Limb (tissue), 2 donors: ENCODE results near the gene HABP2.
A peak's percentile ranks its signal among the peaks of the same experiment; 100 is the strongest.

Experiments used
- DNase-seq, 2 donors: peaks; one replicate each; pipeline ENCODE4 v3.0.0-alpha.2; 2016; ENCODE audit errors: extremely low spot score in 2 of 2

The HABP2 gene

GRCh38 chr10:113557424-113557862 lies 4.6 kb downstream of the HABP2 start:
- DNase-seq = peak; percentile 47 to 60

GRCh38 chr10:113557903-113558321 lies 5.1 kb downstream of the HABP2 start:
- peak in 1 of 2 donors; percentile 34 for DNase-seq

GRCh38 chr10:113560071-113560470 lies 7.2 kb downstream of the HABP2 start:
- no peak for DNase-seq

GRCh38 chr10:113561214-113561613 lies 8.4 kb downstream of the HABP2 start:
- no peak for DNase-seq

GRCh38 chr10:113562069-113562468 lies 9.2 kb downstream of the HABP2 start:
- no peak for DNase-seq

GRCh38 chr10:113562704-113563103 lies 9.9 kb downstream of the HABP2 start:
- no peak for DNase-seq

- peak; percentile 86 for DNase-seq
These were observed 10.6 kb downstream of the HABP2 start for GRCh38 chr10:113563306-113564088.

- DNase-seq = no peak
These were observed 12.5 kb downstream of the HABP2 start for GRCh38 chr10:113565364-113565763.

- DNase-seq = no peak
These were observed 14.0 kb downstream of the HABP2 start for GRCh38 chr10:113566888-113567287.

GRCh38 chr10:113569576-113569975 lies 16.7 kb downstream of the HABP2 start:
- DNase-seq = peak; percentile 64 to 69

- no peak for DNase-seq
These were observed 19.9 kb downstream of the HABP2 start for GRCh38 chr10:113572520-113573290.

GRCh38 chr10:113573368-113573767 lies 20.5 kb downstream of the HABP2 start:
- DNase-seq = no peak

- peak; percentile 34 to 64 for DNase-seq
These were observed 24.0 kb downstream of the HABP2 start for GRCh38 chr10:113576852-113577251.

GRCh38 chr10:113578773-113579172 lies 25.9 kb downstream of the HABP2 start:
- no peak for DNase-seq

GRCh38 chr10:113581092-113581491 lies 28.2 kb downstream of the HABP2 start:
- no peak for DNase-seq

GRCh38 chr10:113583571-113583970 lies 30.7 kb downstream of the HABP2 start:
- peak in 1 of 2 donors; percentile 2 for DNase-seq

- DNase-seq = no peak
These were observed 33.1 kb downstream of the HABP2 start for GRCh38 chr10:113585949-113586348.

GRCh38 chr10:113589201-113589770 lies 36.4 kb downstream of the HABP2 start:
- DNase-seq = no peak

GRCh38 chr10:113590581-113590980 lies 37.7 kb downstream of the HABP2 start:
- DNase-seq = no peak

GRCh38 chr10:113592380-113592779 lies 39.5 kb downstream of the HABP2 start:
- DNase-seq = no peak

GRCh38 chr10:113594652-113595051 lies 41.8 kb downstream of the HABP2 start:
- DNase-seq = no peak

- no peak for DNase-seq
These were observed 47.7 kb downstream of the HABP2 start for GRCh38 chr10:113600569-113600968.
